ENCODE results near the gene TRPM7.

TRPM7 gene, protein sequence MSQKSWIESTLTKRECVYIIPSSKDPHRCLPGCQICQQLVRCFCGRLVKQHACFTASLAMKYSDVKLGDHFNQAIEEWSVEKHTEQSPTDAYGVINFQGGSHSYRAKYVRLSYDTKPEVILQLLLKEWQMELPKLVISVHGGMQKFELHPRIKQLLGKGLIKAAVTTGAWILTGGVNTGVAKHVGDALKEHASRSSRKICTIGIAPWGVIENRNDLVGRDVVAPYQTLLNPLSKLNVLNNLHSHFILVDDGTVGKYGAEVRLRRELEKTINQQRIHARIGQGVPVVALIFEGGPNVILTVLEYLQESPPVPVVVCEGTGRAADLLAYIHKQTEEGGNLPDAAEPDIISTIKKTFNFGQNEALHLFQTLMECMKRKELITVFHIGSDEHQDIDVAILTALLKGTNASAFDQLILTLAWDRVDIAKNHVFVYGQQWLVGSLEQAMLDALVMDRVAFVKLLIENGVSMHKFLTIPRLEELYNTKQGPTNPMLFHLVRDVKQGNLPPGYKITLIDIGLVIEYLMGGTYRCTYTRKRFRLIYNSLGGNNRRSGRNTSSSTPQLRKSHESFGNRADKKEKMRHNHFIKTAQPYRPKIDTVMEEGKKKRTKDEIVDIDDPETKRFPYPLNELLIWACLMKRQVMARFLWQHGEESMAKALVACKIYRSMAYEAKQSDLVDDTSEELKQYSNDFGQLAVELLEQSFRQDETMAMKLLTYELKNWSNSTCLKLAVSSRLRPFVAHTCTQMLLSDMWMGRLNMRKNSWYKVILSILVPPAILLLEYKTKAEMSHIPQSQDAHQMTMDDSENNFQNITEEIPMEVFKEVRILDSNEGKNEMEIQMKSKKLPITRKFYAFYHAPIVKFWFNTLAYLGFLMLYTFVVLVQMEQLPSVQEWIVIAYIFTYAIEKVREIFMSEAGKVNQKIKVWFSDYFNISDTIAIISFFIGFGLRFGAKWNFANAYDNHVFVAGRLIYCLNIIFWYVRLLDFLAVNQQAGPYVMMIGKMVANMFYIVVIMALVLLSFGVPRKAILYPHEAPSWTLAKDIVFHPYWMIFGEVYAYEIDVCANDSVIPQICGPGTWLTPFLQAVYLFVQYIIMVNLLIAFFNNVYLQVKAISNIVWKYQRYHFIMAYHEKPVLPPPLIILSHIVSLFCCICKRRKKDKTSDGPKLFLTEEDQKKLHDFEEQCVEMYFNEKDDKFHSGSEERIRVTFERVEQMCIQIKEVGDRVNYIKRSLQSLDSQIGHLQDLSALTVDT (N-terminal part only)

DNA sequence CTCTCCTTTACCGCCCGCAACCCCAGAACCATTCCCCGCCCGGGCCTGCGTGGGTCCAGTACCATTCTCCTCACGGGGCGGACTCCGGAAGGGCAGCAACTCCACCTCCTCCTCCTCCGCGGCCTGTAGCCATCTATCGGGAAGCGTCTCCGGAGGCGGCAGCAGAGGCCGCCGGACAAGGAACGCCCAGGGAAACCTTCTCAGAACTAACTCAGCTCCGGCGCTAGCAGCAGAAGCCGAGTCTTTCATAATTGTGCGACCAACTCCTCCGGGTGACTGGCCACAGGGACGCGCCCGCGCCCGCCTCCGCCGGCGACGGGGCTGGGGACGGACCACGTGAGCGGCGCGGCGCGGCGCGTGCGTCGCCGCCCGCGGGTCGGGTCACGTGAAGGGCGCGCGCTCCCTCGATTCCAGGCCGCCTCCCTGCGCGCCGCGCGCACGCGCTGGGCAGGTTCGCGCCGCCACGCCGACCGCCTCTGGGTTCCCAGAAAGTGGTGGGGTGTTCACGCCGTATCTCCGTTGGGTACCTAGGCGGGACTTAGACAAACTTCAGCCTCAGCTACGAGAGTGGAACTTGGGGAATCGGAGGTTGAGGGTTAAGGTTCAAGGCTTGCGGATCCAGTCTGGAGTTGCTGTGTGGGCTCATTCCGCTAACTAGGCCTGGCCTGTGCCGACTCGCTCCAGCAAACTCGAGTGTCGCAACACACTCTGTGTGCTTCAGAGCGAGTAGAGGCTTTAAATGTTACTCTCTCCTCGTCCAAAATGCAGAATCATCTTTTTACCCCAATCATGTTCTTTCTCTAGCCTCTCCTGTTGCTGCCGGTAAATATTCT lies at the start of gene TRPM7:
TSS of gene TRPM7 (minus strand) at position 329 of the 833 bp plus-strand sequence. CDS start at position 65, 264 bp downstream.
- Histone ChIP-seq H3K9me2 (ENCODE audit: low read depth, low read length) (no peaks in the 10 kb centered on the region), H3K27me3 (ENCODE audit: insufficient read depth, low read length) (no peaks in the 10 kb centered on the region), H3K9ac (ENCODE audit: low read length) (peak within 1 kb of the TSS; percentile 100), H3K79me2 (ENCODE audit: insufficient read depth, low read length) (peaks cover 48% of the 10 kb centered on the region), H2AFZ (ENCODE audit: low read length) (0 out of 2 replicates have a peak within 1 kb of the TSS, but pooled peaks have one; percentile 67), H4K20me1 (ENCODE audit: insufficient read depth, low read length) (no peaks in the 10 kb centered on the region), H3K4me3 (ENCODE audit: low read depth, low read length, poor library complexity, severe bottlenecking) (peak within 1 kb of the TSS; percentile 100), H3K4me2 (ENCODE audit: low read length) (peak within 1 kb of the TSS; percentile 76), H3K4me1 (ENCODE audit: insufficient read depth, low read length, severe bottlenecking) (peaks cover 22% of the 10 kb centered on the region), H3K36me3 (ENCODE audit: insufficient read depth, low read length) (peaks cover 26% of the 10 kb centered on the region), H3K9me3 (ENCODE audit: low read length) (no peaks in the 10 kb centered on the region), H3K27ac (ENCODE audit: low read depth, low read length, poor library complexity, severe bottlenecking) (peak within 1 kb of the TSS; percentile 89), H3F3A (ENCODE audit: insufficient read depth, low read length) (no peaks in the 10 kb centered on the region)
- TF ChIP-seq, protein P1, sequence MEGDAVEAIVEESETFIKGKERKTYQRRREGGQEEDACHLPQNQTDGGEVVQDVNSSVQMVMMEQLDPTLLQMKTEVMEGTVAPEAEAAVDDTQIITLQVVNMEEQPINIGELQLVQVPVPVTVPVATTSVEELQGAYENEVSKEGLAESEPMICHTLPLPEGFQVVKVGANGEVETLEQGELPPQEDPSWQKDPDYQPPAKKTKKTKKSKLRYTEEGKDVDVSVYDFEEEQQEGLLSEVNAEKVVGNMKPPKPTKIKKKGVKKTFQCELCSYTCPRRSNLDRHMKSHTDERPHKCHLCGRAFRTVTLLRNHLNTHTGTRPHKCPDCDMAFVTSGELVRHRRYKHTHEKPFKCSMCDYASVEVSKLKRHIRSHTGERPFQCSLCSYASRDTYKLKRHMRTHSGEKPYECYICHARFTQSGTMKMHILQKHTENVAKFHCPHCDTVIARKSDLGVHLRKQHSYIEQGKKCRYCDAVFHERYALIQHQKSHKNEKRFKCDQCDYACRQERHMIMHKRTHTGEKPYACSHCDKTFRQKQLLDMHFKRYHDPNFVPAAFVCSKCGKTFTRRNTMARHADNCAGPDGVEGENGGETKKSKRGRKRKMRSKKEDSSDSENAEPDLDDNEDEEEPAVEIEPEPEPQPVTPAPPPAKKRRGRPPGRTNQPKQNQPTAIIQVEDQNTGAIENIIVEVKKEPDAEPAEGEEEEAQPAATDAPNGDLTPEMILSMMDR (IDR thresholded peaks at IDR 0.05; ENCODE audit: low read length) = no peak
- no peak for TF ChIP-seq EZH2 (IDR thresholded peaks at IDR 0.05; ENCODE audit: borderline replicate concordance, low read length)

DNA sequence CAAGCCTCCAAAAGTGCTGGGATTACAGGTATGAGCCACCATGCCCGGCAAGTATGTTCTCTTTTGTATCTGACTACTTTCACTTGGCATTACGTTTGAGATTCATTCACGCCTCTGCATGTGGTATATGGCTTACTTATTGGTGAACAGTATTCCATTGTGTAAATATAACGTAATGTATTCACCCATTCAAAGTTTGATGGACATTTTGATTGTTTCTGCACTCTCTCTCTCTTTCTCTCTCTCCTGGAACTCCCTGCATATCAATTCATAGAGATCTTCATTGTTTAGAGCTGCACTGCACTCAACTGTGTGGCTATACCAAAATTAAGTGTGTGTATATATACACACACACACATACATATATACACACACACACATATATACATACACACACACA lies 48.6 kb upstream of the TRPM7 start:
- H3K27me3 ChIP-seq (ENCODE audit: insufficient read depth, low read length) = no peaks in the 10 kb centered on the region
- no peaks in the 10 kb centered on the region for H3K79me2 ChIP-seq (ENCODE audit: insufficient read depth, low read length)
- no peak overlapping the region for H3K4me2 ChIP-seq (ENCODE audit: low read length)
- no peaks in the 10 kb centered on the region for H4K20me1 ChIP-seq (ENCODE audit: insufficient read depth, low read length)
- H3K4me3 ChIP-seq (ENCODE audit: low read depth, low read length, poor library complexity, severe bottlenecking) = no peak overlapping the region
- H3K4me1 ChIP-seq (ENCODE audit: insufficient read depth, low read length, severe bottlenecking) = no peaks in the 10 kb centered on the region
- no peak overlapping the region for H3K9ac ChIP-seq (ENCODE audit: low read length)
- no peaks in the 10 kb centered on the region for H3K9me3 ChIP-seq (ENCODE audit: low read length)
- peaks cover 45% of the 10 kb centered on the region for H3K36me3 ChIP-seq (ENCODE audit: insufficient read depth, low read length)
- no peak overlapping the region for H3K27ac ChIP-seq (ENCODE audit: low read depth, low read length, poor library complexity, severe bottlenecking)
- no peaks in the 10 kb centered on the region for H3K9me2 ChIP-seq (ENCODE audit: low read depth, low read length)
- H3F3A ChIP-seq (ENCODE audit: insufficient read depth, low read length) = no peaks in the 10 kb centered on the region
- H2AFZ ChIP-seq (ENCODE audit: low read length) = no peak overlapping the region
- TF ChIP-seq, protein P1 (IDR thresholded peaks at IDR 0.05; ENCODE audit: low read length) = no peak
- no peak for TF ChIP-seq EZH2 (IDR thresholded peaks at IDR 0.05; ENCODE audit: borderline replicate concordance, low read length)
